Osteoblast (primary cell): ENCODE measurements around the gene CPTP. TPM values are rescaled to one million over a fixed set of nuclear protein-coding genes. Genes with fewer than 3 reads are reported as not detected.
A peak's percentile ranks its signal among the peaks of the same experiment; 100 is the strongest.

Source experiments
- DNase-seq: peaks from one replicate; pipeline ENCODE4 v3.0.0; 2011; ENCODE audit warnings: low spot score, mixed read lengths; ENCODE audit not compliant: insufficient read length; ENCODE audit errors: missing footprints
- H2AFZ ChIP-seq: 2 replicates; pipeline ENCODE4 v1.6.0; 2011; ENCODE audit warnings: mild to moderate bottlenecking, low read length
- H3K27ac ChIP-seq: 2 replicates; pipeline ENCODE4 v1.5.1; 2011; ENCODE audit warnings: mild to moderate bottlenecking, low read depth, low read length, moderate library complexity
- H3K27me3 ChIP-seq: 2 replicates; pipeline ENCODE4 v1.6.0; 2012; ENCODE audit warnings: mild to moderate bottlenecking, control low read depth, inconsistent platforms, low read length, moderate library complexity; ENCODE audit not compliant: insufficient read depth
- H3K36me3 ChIP-seq: 2 replicates; pipeline ENCODE4 v1.5.1; 2011; ENCODE audit warnings: mild to moderate bottlenecking, low read length, control low read depth, moderate library complexity; ENCODE audit not compliant: insufficient read depth
- H3K4me1 ChIP-seq: 2 replicates; pipeline ENCODE4 v1.5.1; 2011; ENCODE audit warnings: mild to moderate bottlenecking, low read length, control low read depth, moderate library complexity; ENCODE audit not compliant: insufficient read depth
- H3K4me2 ChIP-seq: 2 replicates; pipeline ENCODE4 v1.6.0; 2011; ENCODE audit warnings: mild to moderate bottlenecking, low read length; ENCODE audit not compliant: insufficient read depth
- H3K4me3 ChIP-seq: fragments of 200-600 bp; sonication (generic); 3 replicates; pipeline ENCODE4 v1.5.1; 2012; ENCODE audit warnings: mild to moderate bottlenecking, low read length, inconsistent platforms; ENCODE audit not compliant: insufficient read depth
- H3K79me2 ChIP-seq: 2 replicates; pipeline ENCODE4 v1.6.0; 2012; ENCODE audit warnings: mild to moderate bottlenecking, low read length, control low read depth, inconsistent platforms; ENCODE audit not compliant: insufficient read depth
- H3K9me3 ChIP-seq: 2 replicates; pipeline ENCODE4 v1.5.1; 2011; ENCODE audit warnings: low read depth, low read length, control low read depth
- H4K20me1 ChIP-seq: 2 replicates; pipeline ENCODE4 v1.6.0; 2012; ENCODE audit warnings: mild to moderate bottlenecking, low read length, control low read depth; ENCODE audit not compliant: insufficient read depth
- CTCF ChIP-seq: IDR thresholded peaks from 2 replicates; pipeline ENCODE4 v1.5.1; 2011; ENCODE audit warnings: mild to moderate bottlenecking, low read depth, low read length, moderate library complexity; ENCODE audit errors: extremely low read depth
- total RNA-seq: library from RNA; depleted of rRNA; stranded (reverse); fragments of >200 nt; gene quantifications from 2 replicates; pipeline ENCODE4 v1.2.3, GENCODE V29; 2012

Gene CPTP
- total RNA-seq, 1 donor: 13.8 TPM

- H3K9me3 ChIP-seq: no peaks in the 10 kb centered on the region
- H2AFZ ChIP-seq: no peak overlapping the region
- H3K4me1 ChIP-seq: peaks cover 29% of the 10 kb centered on the region
- no peak for TF ChIP-seq CTCF
- no peak for DNase-seq
- H3K36me3 ChIP-seq: peaks cover 3% of the 10 kb centered on the region
- H3K4me2 ChIP-seq: no peak overlapping the region
- H3K4me3 ChIP-seq: no peak overlapping the region
- H3K79me2 ChIP-seq: peaks cover 44% of the 10 kb centered on the region
- H4K20me1 ChIP-seq: peaks cover 61% of the 10 kb centered on the region
- no peak overlapping the region for H3K27ac ChIP-seq
- no peaks in the 10 kb centered on the region for H3K27me3 ChIP-seq
Measured at GRCh38 chr1:1303736-1304135, 20.9 kb upstream of the CPTP start.

- Histone ChIP-seq H3K27me3 (no peaks in the 10 kb centered on the region), H3K36me3 (peaks cover 3% of the 10 kb centered on the region), H3K9me3 (no peaks in the 10 kb centered on the region), H3K27ac (peak overlapping the region; percentile 60), H3K4me3 (peak overlapping the region; percentile 86), H2AFZ (no peak overlapping the region), H3K4me2 (peak overlapping the region; percentile 89), H3K79me2 (peaks cover 53% of the 10 kb centered on the region), H3K4me1 (peaks cover 34% of the 10 kb centered on the region), H4K20me1 (peaks cover 57% of the 10 kb centered on the region)
- peak; percentile 98 for DNase-seq
- TF ChIP-seq CTCF: no peak
Measured at GRCh38 chr1:1304331-1305299, 20.0 kb upstream of the CPTP start.

- H3K9me3 ChIP-seq: no peaks in the 10 kb centered on the region
- no peak for TF ChIP-seq CTCF
- H3K36me3 ChIP-seq: peaks cover 8% of the 10 kb centered on the region
- H2AFZ ChIP-seq: no peak overlapping the region
- H3K4me3 ChIP-seq: peak overlapping the region; percentile 86
- DNase-seq: peak; percentile 98
- H3K4me1 ChIP-seq: peaks cover 34% of the 10 kb centered on the region
- peak overlapping the region; percentile 60 for H3K27ac ChIP-seq
- peaks cover 61% of the 10 kb centered on the region for H3K79me2 ChIP-seq
- H3K27me3 ChIP-seq: no peaks in the 10 kb centered on the region
- H4K20me1 ChIP-seq: peaks cover 57% of the 10 kb centered on the region
- H3K4me2 ChIP-seq: peak overlapping the region; percentile 89
Measured at GRCh38 chr1:1305300-1306069, 19.1 kb upstream of the CPTP start.
